Astrocyte of the spinal cord (primary cell): ENCODE data around the gene LRRC70.
A peak's percentile ranks its signal among the peaks of the same experiment; 100 is the strongest.

ENCODE experiments used
- DNase-seq: peaks from one replicate; pipeline ENCODE4 v3.0.0; 2011; ENCODE audit warnings: low read depth, low spot score
- H3K4me3 ChIP-seq: 2 replicates; pipeline ENCODE4 v1.5.1; 2011; ENCODE audit warnings: low read depth, mild to moderate bottlenecking, low read length, moderate library complexity
- in situ Hi-C: cut with HindIII; loops from 2 replicates; pipeline ENCODE4 v1.10.0; 2017; ENCODE audit warnings: low sequenced_read_pairs
- TF ChIP-seq, protein P1 (sequence below): IDR thresholded peaks from 2 replicates; pipeline ENCODE4 v1.5.1; 2012; ENCODE audit warnings: low read depth, mild to moderate bottlenecking, low read length, inconsistent platforms

Gene LRRC70, protein sequence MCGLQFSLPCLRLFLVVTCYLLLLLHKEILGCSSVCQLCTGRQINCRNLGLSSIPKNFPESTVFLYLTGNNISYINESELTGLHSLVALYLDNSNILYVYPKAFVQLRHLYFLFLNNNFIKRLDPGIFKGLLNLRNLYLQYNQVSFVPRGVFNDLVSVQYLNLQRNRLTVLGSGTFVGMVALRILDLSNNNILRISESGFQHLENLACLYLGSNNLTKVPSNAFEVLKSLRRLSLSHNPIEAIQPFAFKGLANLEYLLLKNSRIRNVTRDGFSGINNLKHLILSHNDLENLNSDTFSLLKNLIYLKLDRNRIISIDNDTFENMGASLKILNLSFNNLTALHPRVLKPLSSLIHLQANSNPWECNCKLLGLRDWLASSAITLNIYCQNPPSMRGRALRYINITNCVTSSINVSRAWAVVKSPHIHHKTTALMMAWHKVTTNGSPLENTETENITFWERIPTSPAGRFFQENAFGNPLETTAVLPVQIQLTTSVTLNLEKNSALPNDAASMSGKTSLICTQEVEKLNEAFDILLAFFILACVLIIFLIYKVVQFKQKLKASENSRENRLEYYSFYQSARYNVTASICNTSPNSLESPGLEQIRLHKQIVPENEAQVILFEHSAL

DNA sequence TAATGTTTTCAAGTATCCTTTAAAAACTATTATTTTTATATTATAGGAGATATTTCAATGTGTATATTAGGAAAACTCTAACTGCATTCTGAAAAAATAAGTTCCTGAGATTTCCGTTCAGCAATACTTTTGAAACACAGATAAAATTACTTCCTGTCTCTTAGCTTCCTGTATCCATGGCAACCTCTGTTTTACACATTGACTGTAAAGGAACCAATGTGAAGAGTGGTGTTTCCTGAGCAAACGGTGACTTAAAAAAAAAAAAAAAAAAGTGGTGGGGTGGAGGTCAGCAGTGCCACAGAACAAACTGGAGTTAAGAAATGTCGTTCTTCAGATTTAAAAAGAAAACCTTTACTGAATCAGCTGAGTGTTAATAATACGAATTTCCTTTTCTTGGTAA lies at the start of gene LRRC70:
LRRC70 (plus strand) TSS at position 280 of the 400 bp plus-strand sequence. CDS start 620 bp downstream, outside the sequence.
- TF ChIP-seq, protein P1, sequence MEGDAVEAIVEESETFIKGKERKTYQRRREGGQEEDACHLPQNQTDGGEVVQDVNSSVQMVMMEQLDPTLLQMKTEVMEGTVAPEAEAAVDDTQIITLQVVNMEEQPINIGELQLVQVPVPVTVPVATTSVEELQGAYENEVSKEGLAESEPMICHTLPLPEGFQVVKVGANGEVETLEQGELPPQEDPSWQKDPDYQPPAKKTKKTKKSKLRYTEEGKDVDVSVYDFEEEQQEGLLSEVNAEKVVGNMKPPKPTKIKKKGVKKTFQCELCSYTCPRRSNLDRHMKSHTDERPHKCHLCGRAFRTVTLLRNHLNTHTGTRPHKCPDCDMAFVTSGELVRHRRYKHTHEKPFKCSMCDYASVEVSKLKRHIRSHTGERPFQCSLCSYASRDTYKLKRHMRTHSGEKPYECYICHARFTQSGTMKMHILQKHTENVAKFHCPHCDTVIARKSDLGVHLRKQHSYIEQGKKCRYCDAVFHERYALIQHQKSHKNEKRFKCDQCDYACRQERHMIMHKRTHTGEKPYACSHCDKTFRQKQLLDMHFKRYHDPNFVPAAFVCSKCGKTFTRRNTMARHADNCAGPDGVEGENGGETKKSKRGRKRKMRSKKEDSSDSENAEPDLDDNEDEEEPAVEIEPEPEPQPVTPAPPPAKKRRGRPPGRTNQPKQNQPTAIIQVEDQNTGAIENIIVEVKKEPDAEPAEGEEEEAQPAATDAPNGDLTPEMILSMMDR, result no peak
- H3K4me3 ChIP-seq, result no peak within 1 kb of the TSS
- in situ Hi-C loops, result no loop called here
- DNase-seq, result peak; percentile 74

- in situ Hi-C loops, result no loop called here
- no peak for DNase-seq
- TF ChIP-seq, protein P1, result no peak
- H3K4me3 ChIP-seq, result no peak overlapping the region
These were observed 45.0 kb upstream of the LRRC70 start for GRCh38 chr5:62533597-62533996.

GRCh38 chr5:62534461-62535236 lies 44.0 kb upstream of the LRRC70 start:
- in situ Hi-C loops, result no loop called here
- no peak for DNase-seq
- no peak overlapping the region for H3K4me3 ChIP-seq
- TF ChIP-seq, protein P1, result no peak

- in situ Hi-C loops, result no loop called here
- no peak overlapping the region for H3K4me3 ChIP-seq
- TF ChIP-seq, protein P1, result no peak
- no peak for DNase-seq
These were observed 42.4 kb upstream of the LRRC70 start for GRCh38 chr5:62536232-62536631.

DNA sequence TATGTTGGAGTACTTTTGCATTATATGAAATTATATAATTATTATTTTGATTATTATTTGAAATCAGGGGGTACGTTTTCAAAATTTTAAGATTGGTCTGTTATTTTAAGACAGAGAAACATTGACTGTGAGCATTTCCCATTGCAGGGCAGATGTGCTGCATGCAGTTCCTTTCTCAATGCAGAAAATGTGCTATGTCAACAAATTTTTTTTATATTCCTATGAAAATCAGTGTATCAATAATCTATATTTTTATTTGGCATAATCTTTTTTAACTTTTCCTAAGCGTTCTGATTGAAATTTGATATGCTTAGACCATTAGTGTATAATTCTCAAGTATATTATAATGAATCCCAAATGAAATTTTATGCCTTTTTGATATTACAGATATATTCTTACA lies 41.8 kb upstream of the LRRC70 start:
- DNase-seq, result no peak
- H3K4me3 ChIP-seq, result no peak overlapping the region
- TF ChIP-seq, protein P1, result no peak
- in situ Hi-C loops, result no loop called here

DNA sequence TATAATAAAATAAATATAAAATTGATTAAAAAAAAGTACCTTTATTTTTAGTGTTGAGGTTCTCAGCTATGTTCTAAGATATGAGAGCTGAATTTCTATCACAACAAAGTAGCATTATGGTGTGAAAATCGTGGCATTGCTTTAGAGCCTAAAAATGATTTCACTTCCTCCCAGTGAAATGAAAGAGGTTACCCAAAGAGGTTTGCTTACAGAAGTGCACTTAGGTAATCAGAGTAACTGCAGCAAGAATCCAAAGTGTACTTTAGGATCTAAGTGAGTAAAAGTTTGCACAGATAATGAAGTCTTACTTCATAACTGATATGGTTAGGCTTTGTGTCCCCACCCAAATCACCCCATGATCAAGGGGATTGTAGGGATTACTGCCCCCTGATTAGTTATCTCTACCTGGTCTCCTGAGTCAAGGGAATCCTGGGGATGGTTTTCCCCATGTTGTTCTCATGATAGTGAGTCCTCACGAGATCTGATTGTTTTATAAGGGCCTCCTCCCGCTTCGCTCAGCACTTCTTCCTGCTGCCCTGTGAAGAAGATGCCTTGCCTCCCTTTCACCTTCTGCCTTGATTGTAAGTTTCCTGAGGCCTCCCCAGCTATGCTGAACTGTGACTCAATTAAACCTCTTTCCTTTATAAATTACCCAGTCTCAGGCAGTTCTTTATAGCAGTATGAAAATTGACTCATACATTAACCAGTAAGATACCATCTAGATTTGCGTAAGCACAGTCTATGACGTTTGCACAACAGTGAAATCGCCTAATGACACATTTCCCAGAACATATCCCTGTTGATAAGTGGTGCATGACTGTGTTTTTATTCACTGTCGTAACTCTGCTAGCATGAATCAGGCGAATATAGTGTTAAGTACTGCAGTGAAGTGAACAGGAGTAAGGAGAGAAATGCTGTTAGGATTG lies 40.3 kb upstream of the LRRC70 start:
- in situ Hi-C loops, result no loop called here
- TF ChIP-seq, protein P1, result no peak
- no peak overlapping the region for H3K4me3 ChIP-seq
- peak; percentile 64 for DNase-seq
